22Rv1 (cell line): Measurements from ENCODE around the gene HSF2BP.

ENCODE experiments used
- CTCF ChIP-seq: fragments of 450-650 bp; IDR thresholded peaks from 2 replicates; pipeline ENCODE4 v1.5.1; 2017; ENCODE audit warnings: mild to moderate bottlenecking
- ZFX ChIP-seq: fragments of 450-650 bp; IDR thresholded peaks from 2 replicates; pipeline ENCODE4 v1.6.1; 2017; ENCODE audit warnings: antibody characterized with exemption, borderline replicate concordance

GRCh38 chr21:43652616-43653015 is 6.7 kb downstream of the HSF2BP start:
- TF ChIP-seq CTCF (no peak), ZFX (no peak)
